Smooth muscle cell (in vitro differentiated cells): ENCODE results near the gene KAT2B. TPM values are rescaled to one million over a fixed set of nuclear protein-coding genes. Genes with fewer than 3 reads are reported as not detected.

ENCODE experiments used
- DNase-seq: peaks from one replicate; lab custom pipeline; 2025; ENCODE audit not compliant: unreplicated experiment; lab: John Stamatoyannopoulos, UW
- H2AFZ ChIP-seq: fragments of 200-600 bp; sonication (generic); 2 replicates; pipeline ENCODE4 v1.6.0; 2016; ENCODE audit warnings: antibody characterized with exemption, low read depth, mild to moderate bottlenecking
- H3F3A ChIP-seq: fragments of 200-600 bp; sonication (generic); 2 replicates; pipeline ENCODE4 v1.6.0; 2017; ENCODE audit warnings: antibody characterized with exemption, low read depth
- H3K27ac ChIP-seq: fragments of 200-600 bp; sonication (generic); 2 replicates; pipeline ENCODE4 v1.5.1; 2016; ENCODE audit warnings: low read depth, mild to moderate bottlenecking
- H3K27me3 ChIP-seq: fragments of 200-600 bp; sonication (generic); 2 replicates; pipeline ENCODE4 v1.6.1; 2016; ENCODE audit warnings: low read depth, mild to moderate bottlenecking
- H3K36me3 ChIP-seq: fragments of 200-600 bp; sonication (generic); 2 replicates; pipeline ENCODE4 v1.5.1; 2016; ENCODE audit warnings: low read depth
- H3K4me1 ChIP-seq: fragments of 200-600 bp; sonication (generic); 2 replicates; pipeline ENCODE4 v1.5.1; 2016; ENCODE audit warnings: low read depth
- H3K4me2 ChIP-seq: fragments of 200-600 bp; sonication (generic); 2 replicates; pipeline ENCODE4 v1.6.0; 2016; ENCODE audit warnings: mild to moderate bottlenecking
- H3K4me3 ChIP-seq: fragments of 200-600 bp; sonication (generic); 2 replicates; pipeline ENCODE4 v1.5.1; 2016; ENCODE audit warnings: mild to moderate bottlenecking
- H3K79me2 ChIP-seq: fragments of 200-600 bp; sonication (generic); 2 replicates; pipeline ENCODE4 v1.6.0; 2016; ENCODE audit warnings: low read depth, mild to moderate bottlenecking
- H3K9ac ChIP-seq: fragments of 200-600 bp; sonication (generic); 2 replicates; pipeline ENCODE4 v1.6.0; 2016; ENCODE audit warnings: low read depth
- H3K9me3 ChIP-seq: fragments of 200-600 bp; sonication (generic); replicated peaks from 2 replicates; pipeline ENCODE4 v1.5.1; 2016; ENCODE audit warnings: low read depth
- H4K20me1 ChIP-seq: fragments of 200-600 bp; sonication (generic); 2 replicates; pipeline ENCODE4 v1.6.0; 2016; ENCODE audit warnings: low read depth
- CTCF ChIP-seq: fragments of 200-600 bp; sonication (generic); IDR thresholded peaks from 2 replicates; pipeline ENCODE4 v1.5.1; 2017; ENCODE audit warnings: borderline replicate concordance, mild to moderate bottlenecking, antibody characterized with exemption; ENCODE audit not compliant: insufficient read depth, poor library complexity, severe bottlenecking
- WGBS: methylation state at CpG from one replicate; pipeline ENCODE4 v1.1.7; 2016; ENCODE audit warnings: low lambda C conversion rate; 5-methylcytosine and 5-hydroxymethylcytosine counted together
- polyA plus RNA-seq: library from polyadenylated mRNA; unstranded; fragments of >200 nt; fragmentation: Nextera tagmentation; extraction: Ambion mirVana; gene quantifications from 2 replicates; pipeline ENCODE4 v1.2.1, GENCODE V29; 2016
- total RNA-seq: library from RNA; depleted of rRNA; stranded (reverse); fragments of >200 nt; gene quantifications from 2 replicates; pipeline ENCODE4 v1.2.3, GENCODE V29; 2014

The KAT2B gene
- total and polyA plus RNA-seq, 2 experiments from 2014 or later, result 1.1 to 6.5 TPM

- no peaks in the 10 kb centered on the region for H3K79me2 ChIP-seq
- WGBS, result 94% methylated on average over 7 of the region's 7 CpGs
- no peak overlapping the region for H3K4me2 ChIP-seq
- no peak overlapping the region for H3K4me3 ChIP-seq
- H4K20me1 ChIP-seq, result no peaks in the 10 kb centered on the region
- H3K9me3 ChIP-seq, result no peaks in the 10 kb centered on the region
- H3K27me3 ChIP-seq, result no peaks in the 10 kb centered on the region
- no peak overlapping the region for H3K27ac ChIP-seq
- H3F3A ChIP-seq, result peaks cover 3% of the 10 kb centered on the region
- DNase-seq, result no peak
- H2AFZ ChIP-seq, result no peak overlapping the region
- TF ChIP-seq CTCF, result no peak
- H3K4me1 ChIP-seq, result no peaks in the 10 kb centered on the region
- no peak overlapping the region for H3K9ac ChIP-seq
- H3K36me3 ChIP-seq, result no peaks in the 10 kb centered on the region
These were observed 7.1 kb downstream of the KAT2B start for GRCh38 chr3:20047341-20047779.

GRCh38 chr3:20047976-20048883 lies 8.0 kb downstream of the KAT2B start:
- H3K79me2 ChIP-seq, result no peaks in the 10 kb centered on the region
- no peaks in the 10 kb centered on the region for H3K4me1 ChIP-seq
- peak overlapping the region; percentile 44 for H3K4me2 ChIP-seq
- H4K20me1 ChIP-seq, result no peaks in the 10 kb centered on the region
- H3K4me3 ChIP-seq, result peak overlapping the region; percentile 2
- WGBS, result 44% methylated on average over 9 of the region's 9 CpGs
- no peak overlapping the region for H3K9ac ChIP-seq
- no peak overlapping the region for H3K27ac ChIP-seq
- no peaks in the 10 kb centered on the region for H3K27me3 ChIP-seq
- no peak for TF ChIP-seq CTCF
- no peak for DNase-seq
- peak overlapping the region; percentile 1 for H2AFZ ChIP-seq
- H3K36me3 ChIP-seq, result no peaks in the 10 kb centered on the region
- peaks cover 3% of the 10 kb centered on the region for H3F3A ChIP-seq
- H3K9me3 ChIP-seq, result no peaks in the 10 kb centered on the region

DNA sequence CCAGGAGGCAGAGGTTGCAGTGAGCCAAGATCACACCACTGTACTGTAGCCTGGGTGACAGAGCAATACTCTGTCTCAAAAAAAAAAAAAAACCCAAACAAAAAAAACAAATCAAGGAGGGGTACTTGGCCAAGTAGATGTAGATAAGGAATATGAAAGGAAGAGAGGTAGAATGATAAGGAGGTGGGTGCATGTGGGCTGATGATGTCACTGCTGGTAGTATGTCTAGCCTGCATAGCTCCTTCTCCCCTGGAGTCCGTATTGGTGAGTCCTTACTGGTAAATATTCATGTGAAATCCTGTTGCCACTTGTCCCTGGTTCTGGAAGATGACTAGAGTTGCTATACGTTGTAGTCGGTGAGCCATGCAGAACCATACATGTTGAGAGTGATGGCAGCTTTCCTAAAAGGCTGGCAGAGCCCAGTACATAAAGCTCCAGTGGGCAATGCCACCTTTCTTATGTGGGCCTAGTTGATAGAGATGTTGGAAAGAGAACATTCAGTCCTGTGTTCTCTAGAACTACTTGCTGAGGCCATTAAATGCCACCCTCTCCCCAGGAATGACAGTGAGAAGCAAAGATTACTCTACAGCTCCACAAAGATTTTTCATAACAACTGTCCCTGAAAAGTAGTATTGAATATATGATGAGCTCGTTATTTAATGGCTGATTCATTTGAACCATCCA lies 11.0 kb downstream of the KAT2B start:
- Histone ChIP-seq H3K27ac (no peak overlapping the region), H3F3A (peaks cover 3% of the 10 kb centered on the region), H3K4me3 (no peak overlapping the region), H3K36me3 (no peaks in the 10 kb centered on the region), H3K27me3 (no peaks in the 10 kb centered on the region), H3K79me2 (no peaks in the 10 kb centered on the region), H3K9ac (no peak overlapping the region), H3K9me3 (no peaks in the 10 kb centered on the region), H3K4me1 (peaks cover 4% of the 10 kb centered on the region), H3K4me2 (no peak overlapping the region), H4K20me1 (no peaks in the 10 kb centered on the region), H2AFZ (no peak overlapping the region)
- no peak for DNase-seq
- 85% methylated on average over 4 of the region's 4 CpGs for WGBS
- TF ChIP-seq CTCF, result no peak
